GM19351 (cell line): ENCODE results near the gene HOXC11.

Experiments
- ATAC-seq: cut with Tn5 transposase; IDR thresholded peaks from one replicate; pipeline ENCODE4 v1.9.1; 2021; ENCODE audit warnings: mild to moderate bottlenecking, moderate library complexity; ENCODE audit not compliant: unreplicated experiment

Gene HOXC11

GRCh38 chr12:54006559-54007220 is 33.8 kb downstream of the HOXC11 start:
- ATAC-seq: no peak

GRCh38 chr12:54007538-54008259 is 34.8 kb downstream of the HOXC11 start:
- ATAC-seq: no peak

GRCh38 chr12:54008260-54008552 is 35.3 kb downstream of the HOXC11 start:
- ATAC-seq: no peak

- no peak for ATAC-seq
Measured at GRCh38 chr12:54009171-54010052, 36.5 kb downstream of the HOXC11 start.

- no peak for ATAC-seq
Measured at GRCh38 chr12:54010053-54010971, 37.4 kb downstream of the HOXC11 start.

- no peak for ATAC-seq
Measured at GRCh38 chr12:54010972-54011664, 38.2 kb downstream of the HOXC11 start.

GRCh38 chr12:54011665-54012532 is 39.0 kb downstream of the HOXC11 start:
- ATAC-seq: no peak

- no peak for ATAC-seq
Measured at GRCh38 chr12:54012631-54013409, 39.9 kb downstream of the HOXC11 start.

GRCh38 chr12:54014377-54015017 is 41.6 kb downstream of the HOXC11 start:
- no peak for ATAC-seq

GRCh38 chr12:54015018-54015931 is 42.3 kb downstream of the HOXC11 start:
- no peak for ATAC-seq

- ATAC-seq: no peak
Measured at GRCh38 chr12:54016051-54016450, 43.1 kb downstream of the HOXC11 start.

- ATAC-seq: no peak
Measured at GRCh38 chr12:54016478-54016964, 43.6 kb downstream of the HOXC11 start.

- peak; percentile 29 for ATAC-seq
Measured at GRCh38 chr12:54017027-54017788, 44.3 kb downstream of the HOXC11 start.

GRCh38 chr12:54017878-54018467 is 45.0 kb downstream of the HOXC11 start:
- ATAC-seq: peak; percentile 80

GRCh38 chr12:54018468-54018984 is 45.6 kb downstream of the HOXC11 start:
- no peak for ATAC-seq
